ENCODE measurements around the gene STAM.

Gene STAM

GRCh38 chr10:17643755-17644484 is at the start of gene STAM:
TSS of gene STAM (plus strand) at chr10:17644151. CDS start at chr10:17644340, 189 bp downstream.
- peak; percentile 86 for DNase-seq (ENCODE audit: low spot score)
- in situ Hi-C loops (cut with MboI; ENCODE audit: low pct_unique_long_range_greater_than_20kb, low sequenced_read_pairs, unreplicated experiment): no loop called here
- no peak for TF ChIP-seq CTCF (IDR thresholded peaks at IDR 0.05; ENCODE audit: extremely low read depth, insufficient read depth, missing control alignments)

GRCh38 chr10:17597386-17597785 is 46.6 kb upstream of the STAM start:
- TF ChIP-seq CTCF (IDR thresholded peaks at IDR 0.05; ENCODE audit: extremely low read depth, insufficient read depth, missing control alignments): no peak
- DNase-seq (ENCODE audit: low spot score): no peak
- in situ Hi-C loops (cut with MboI; ENCODE audit: low pct_unique_long_range_greater_than_20kb, low sequenced_read_pairs, unreplicated experiment): no loop called here

- peak; percentile 45 for TF ChIP-seq CTCF (IDR thresholded peaks at IDR 0.05; ENCODE audit: extremely low read depth, insufficient read depth, missing control alignments)
- in situ Hi-C loops (cut with MboI; ENCODE audit: low pct_unique_long_range_greater_than_20kb, low sequenced_read_pairs, unreplicated experiment): no loop called here
- DNase-seq (ENCODE audit: low spot score): no peak
Observed at GRCh38 chr10:17599089-17599488, 44.9 kb upstream of the STAM start.

GRCh38 chr10:17605936-17606335 is 38.0 kb upstream of the STAM start:
- TF ChIP-seq CTCF (IDR thresholded peaks at IDR 0.05; ENCODE audit: extremely low read depth, insufficient read depth, missing control alignments): no peak
- in situ Hi-C loops (cut with MboI; ENCODE audit: low pct_unique_long_range_greater_than_20kb, low sequenced_read_pairs, unreplicated experiment): loop anchor here (25.0 kb wide), 2 partner anchors 506 to 631 kb away; no protein-coding TSS in a partner anchor
- no peak for DNase-seq (ENCODE audit: low spot score)

GRCh38 chr10:17606547-17607040 is 37.4 kb upstream of the STAM start:
- DNase-seq (ENCODE audit: low spot score): no peak
- in situ Hi-C loops (cut with MboI; ENCODE audit: low pct_unique_long_range_greater_than_20kb, low sequenced_read_pairs, unreplicated experiment): loop anchor here (25.0 kb wide), 2 partner anchors 506 to 631 kb away; no protein-coding TSS in a partner anchor
- TF ChIP-seq CTCF (IDR thresholded peaks at IDR 0.05; ENCODE audit: extremely low read depth, insufficient read depth, missing control alignments): no peak

- no peak for DNase-seq (ENCODE audit: low spot score)
- in situ Hi-C loops (cut with MboI; ENCODE audit: low pct_unique_long_range_greater_than_20kb, low sequenced_read_pairs, unreplicated experiment): loop anchor here (25.0 kb wide), 2 partner anchors 505 to 630 kb away; no protein-coding TSS in a partner anchor
- peak; percentile 6 for TF ChIP-seq CTCF (IDR thresholded peaks at IDR 0.05; ENCODE audit: extremely low read depth, insufficient read depth, missing control alignments)
Observed at GRCh38 chr10:17607060-17607459, 36.9 kb upstream of the STAM start.
